ENCODE results near the gene CHST13.

CHST13 gene

GRCh38 chr3:126494204-126494969 is 29.6 kb upstream of the CHST13 start:
- Histone ChIP-seq H3K4me1 (ENCODE audit: insufficient read depth, low read length, poor library complexity, severe bottlenecking) (peaks cover 32% of the 10 kb centered on the region), H3K9me2 (replicated peaks; ENCODE audit: low read depth, low read length) (no peaks in the 10 kb centered on the region), H2AFZ (ENCODE audit: low read length) (no peak overlapping the region), H3K79me2 (ENCODE audit: insufficient read depth, low read length) (no peaks in the 10 kb centered on the region), H3K9me3 (ENCODE audit: insufficient read depth, low read depth, low read length) (no peaks in the 10 kb centered on the region), H3F3A (ENCODE audit: low read depth) (no peaks in the 10 kb centered on the region), H3K27me3 (ENCODE audit: insufficient read depth, low read length, poor library complexity, severe bottlenecking) (no peaks in the 10 kb centered on the region), H3K36me3 (ENCODE audit: insufficient read depth, low read length) (no peaks in the 10 kb centered on the region), H3K4me2 (ENCODE audit: low read depth, low read length, poor library complexity, severe bottlenecking) (no peak overlapping the region), H4K20me1 (ENCODE audit: insufficient read depth, low read length, poor library complexity, severe bottlenecking) (no peaks in the 10 kb centered on the region), H3K4me3 (ENCODE audit: low read length, poor library complexity, severe bottlenecking) (no peak overlapping the region), H3K9ac (ENCODE audit: low read depth, low read length, poor library complexity, severe bottlenecking) (no peak overlapping the region)
- no peak for TF ChIP-seq EZH2phosphoT487 (IDR thresholded peaks at IDR 0.05; ENCODE audit: borderline replicate concordance)
- TF ChIP-seq CTCF (conservative IDR thresholded peaks at IDR 0.05; ENCODE audit: low read length) = no peak

GRCh38 chr3:126494970-126495230 is 29.1 kb upstream of the CHST13 start:
- no peaks in the 10 kb centered on the region for H3K27me3 ChIP-seq (ENCODE audit: insufficient read depth, low read length, poor library complexity, severe bottlenecking)
- no peak overlapping the region for H3K9ac ChIP-seq (ENCODE audit: low read depth, low read length, poor library complexity, severe bottlenecking)
- no peak overlapping the region for H3K4me2 ChIP-seq (ENCODE audit: low read depth, low read length, poor library complexity, severe bottlenecking)
- no peaks in the 10 kb centered on the region for H3F3A ChIP-seq (ENCODE audit: low read depth)
- no peaks in the 10 kb centered on the region for H4K20me1 ChIP-seq (ENCODE audit: insufficient read depth, low read length, poor library complexity, severe bottlenecking)
- peaks cover 36% of the 10 kb centered on the region for H3K4me1 ChIP-seq (ENCODE audit: insufficient read depth, low read length, poor library complexity, severe bottlenecking)
- H3K36me3 ChIP-seq (ENCODE audit: insufficient read depth, low read length) = no peaks in the 10 kb centered on the region
- H3K9me3 ChIP-seq (ENCODE audit: insufficient read depth, low read depth, low read length) = no peaks in the 10 kb centered on the region
- no peak overlapping the region for H3K4me3 ChIP-seq (ENCODE audit: low read length, poor library complexity, severe bottlenecking)
- no peak overlapping the region for H2AFZ ChIP-seq (ENCODE audit: low read length)
- TF ChIP-seq CTCF (conservative IDR thresholded peaks at IDR 0.05; ENCODE audit: low read length) (no peak), EZH2phosphoT487 (IDR thresholded peaks at IDR 0.05; ENCODE audit: borderline replicate concordance) (no peak)
- no peaks in the 10 kb centered on the region for H3K79me2 ChIP-seq (ENCODE audit: insufficient read depth, low read length)
- no peaks in the 10 kb centered on the region for H3K9me2 ChIP-seq (replicated peaks; ENCODE audit: low read depth, low read length)

DNA sequence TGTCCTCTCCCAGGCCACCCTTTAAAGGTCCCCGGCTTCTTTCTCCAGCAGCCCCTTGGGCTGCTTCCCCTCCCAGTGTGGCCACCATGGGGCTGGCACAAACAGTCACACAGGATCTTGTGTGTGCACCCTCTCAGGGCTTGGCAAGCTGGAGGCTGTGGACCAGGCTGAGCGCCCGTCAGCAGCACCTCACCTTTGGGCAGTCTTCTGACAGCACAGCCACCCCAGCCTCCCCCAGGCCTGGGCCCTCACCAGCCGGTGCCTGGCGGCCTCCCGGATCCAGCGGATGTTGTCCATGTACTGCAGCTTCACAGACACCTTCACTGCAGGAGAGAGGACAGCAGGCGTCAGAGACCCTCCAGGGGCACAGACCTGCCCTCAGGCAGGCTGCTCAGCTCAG is 28.2 kb upstream of the CHST13 start:
- TF ChIP-seq CTCF (conservative IDR thresholded peaks at IDR 0.05; ENCODE audit: low read length) (no peak), EZH2phosphoT487 (IDR thresholded peaks at IDR 0.05; ENCODE audit: borderline replicate concordance) (no peak)
- no peak overlapping the region for H2AFZ ChIP-seq (ENCODE audit: low read length)

More for the DNA sequence above, 28.2 kb upstream of the CHST13 start:
- no peaks in the 10 kb centered on the region for H3K9me2 ChIP-seq (replicated peaks; ENCODE audit: low read depth, low read length)
- H4K20me1 ChIP-seq (ENCODE audit: insufficient read depth, low read length, poor library complexity, severe bottlenecking) = no peaks in the 10 kb centered on the region
- no peaks in the 10 kb centered on the region for H3K79me2 ChIP-seq (ENCODE audit: insufficient read depth, low read length)
- peaks cover 36% of the 10 kb centered on the region for H3K4me1 ChIP-seq (ENCODE audit: insufficient read depth, low read length, poor library complexity, severe bottlenecking)
- H3K9ac ChIP-seq (ENCODE audit: low read depth, low read length, poor library complexity, severe bottlenecking) = no peak overlapping the region
- no peaks in the 10 kb centered on the region for H3K27me3 ChIP-seq (ENCODE audit: insufficient read depth, low read length, poor library complexity, severe bottlenecking)
- H3K4me2 ChIP-seq (ENCODE audit: low read depth, low read length, poor library complexity, severe bottlenecking) = no peak overlapping the region
- no peaks in the 10 kb centered on the region for H3F3A ChIP-seq (ENCODE audit: low read depth)
- no peaks in the 10 kb centered on the region for H3K36me3 ChIP-seq (ENCODE audit: insufficient read depth, low read length)
- H3K9me3 ChIP-seq (ENCODE audit: insufficient read depth, low read depth, low read length) = no peaks in the 10 kb centered on the region
- no peak overlapping the region for H3K4me3 ChIP-seq (ENCODE audit: low read length, poor library complexity, severe bottlenecking)

Measured in Loucy (cell line).